ENCODE data around the gene ANKRD28. TPM values are rescaled to one million over a fixed set of nuclear protein-coding genes. Genes with fewer than 3 reads are reported as not detected.
A peak's percentile ranks its signal among the peaks of the same experiment; 100 is the strongest.

ANKRD28 gene
- total RNA-seq, 1 donor from 2014 or later = 63.7 TPM

DNA sequence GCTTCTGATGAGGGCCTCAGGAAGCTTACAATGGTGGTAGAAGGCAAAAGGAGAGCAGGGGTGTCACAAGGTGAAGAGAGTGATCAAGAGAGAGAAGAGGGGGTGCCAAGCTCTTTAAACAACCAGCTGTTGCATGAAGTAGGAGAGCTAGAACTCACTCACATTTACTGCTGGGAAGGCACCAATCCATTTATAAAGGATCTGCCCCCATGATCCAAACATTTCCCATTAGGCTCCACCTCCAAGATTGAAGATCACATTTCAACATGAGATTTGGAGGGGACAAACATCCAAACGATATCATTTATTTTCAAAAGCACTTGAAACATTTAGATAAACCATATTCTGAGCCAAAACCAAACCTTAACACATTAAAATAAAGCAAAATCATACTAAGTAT lies 26.3 kb downstream of the ANKRD28 start:
- Mint-ChIP-seq H3K27me3 (no peaks in the 10 kb centered on the region), H3K4me1 (ENCODE audit: low read depth) (peaks cover 6% of the 10 kb centered on the region), H3K9me3 (ENCODE audit: low read depth) (peaks cover 6% of the 10 kb centered on the region), H3K4me3 (ENCODE audit: low read depth) (no peak overlapping the region), H3K36me3 (ENCODE audit: insufficient read depth) (peaks cover 5% of the 10 kb centered on the region), H3K27ac (no peak overlapping the region)
- DNase-seq (ENCODE audit: low spot score, unreplicated experiment) = no peak
- TF ChIP-seq CTCF (IDR thresholded peaks at IDR 0.05; ENCODE audit: unreplicated experiment) = no peak

DNA sequence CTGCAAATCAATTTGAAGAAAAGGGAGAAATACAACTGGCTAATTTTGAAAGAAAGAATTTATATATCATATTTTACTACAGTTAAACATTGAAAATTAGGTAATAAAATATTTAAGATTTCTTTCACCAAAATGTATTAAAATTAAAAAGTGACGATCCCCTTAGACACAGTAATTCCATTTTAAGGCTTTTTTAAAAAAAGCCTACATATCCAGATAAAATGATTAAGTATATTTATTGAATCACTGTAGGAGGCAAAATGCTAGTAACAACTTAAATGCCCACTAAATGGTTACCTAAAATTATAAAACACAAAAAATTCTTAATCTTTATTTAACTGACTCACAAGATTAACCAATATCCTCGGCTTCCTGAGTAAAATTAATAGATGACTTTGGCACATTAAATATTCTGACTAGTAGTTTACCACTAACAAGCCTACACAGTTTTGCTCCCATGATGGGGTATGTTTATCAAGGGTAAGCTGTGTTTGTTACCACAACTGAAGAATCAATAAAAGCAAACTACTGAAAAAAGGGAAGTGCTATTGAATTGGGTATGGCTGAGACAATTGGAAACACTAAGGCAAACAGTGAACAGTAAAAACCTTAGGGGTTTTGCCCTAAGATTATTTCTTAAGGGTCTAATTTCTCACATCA lies 28.4 kb downstream of the ANKRD28 start:
- H3K9me3 Mint-ChIP-seq (ENCODE audit: low read depth) = peaks cover 6% of the 10 kb centered on the region
- no peak for DNase-seq (ENCODE audit: low spot score, unreplicated experiment)
- H3K27ac Mint-ChIP-seq = no peak overlapping the region
- H3K27me3 Mint-ChIP-seq = no peaks in the 10 kb centered on the region
- H3K4me3 Mint-ChIP-seq (ENCODE audit: low read depth) = no peak overlapping the region
- H3K4me1 Mint-ChIP-seq (ENCODE audit: low read depth) = peaks cover 6% of the 10 kb centered on the region
- peaks cover 11% of the 10 kb centered on the region for H3K36me3 Mint-ChIP-seq (ENCODE audit: insufficient read depth)
- no peak for TF ChIP-seq CTCF (IDR thresholded peaks at IDR 0.05; ENCODE audit: unreplicated experiment)

DNA sequence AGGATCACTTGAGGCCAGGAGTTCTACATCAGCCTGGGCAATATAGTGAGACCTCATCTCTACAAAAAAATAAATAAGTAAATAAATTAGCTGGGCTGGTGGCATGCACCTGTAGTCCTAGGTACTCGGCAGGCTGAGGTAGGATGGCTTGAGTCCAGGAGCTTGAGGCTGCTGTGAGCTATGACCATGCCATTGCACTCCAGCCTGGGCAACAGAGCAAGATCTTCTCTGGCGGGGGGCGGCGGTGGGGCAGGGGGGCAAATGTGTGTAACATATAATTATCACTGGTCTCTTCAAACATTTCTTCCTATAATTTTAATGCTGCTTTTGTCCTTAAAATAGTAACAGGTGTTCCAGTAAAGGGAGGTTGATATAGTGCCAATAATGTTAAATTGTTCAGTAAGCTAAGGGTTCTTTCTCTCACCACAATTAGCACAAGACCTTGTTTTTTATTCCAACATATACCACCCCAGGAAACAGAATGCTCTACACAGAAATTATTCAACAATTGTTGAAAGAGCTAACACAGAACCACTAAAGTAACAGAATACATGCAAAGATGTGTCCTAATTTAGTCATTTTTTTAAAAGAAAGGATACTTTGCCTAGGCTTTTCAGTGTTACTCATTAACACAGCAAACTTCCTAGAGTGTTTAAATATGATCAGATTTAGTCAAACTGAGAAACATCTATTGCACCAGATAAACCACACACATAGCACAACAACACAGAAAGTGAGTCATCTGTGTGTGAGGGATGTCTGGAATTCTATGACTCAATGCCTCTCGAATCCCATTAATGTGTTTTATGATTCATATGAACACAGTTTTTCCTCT lies 29.1 kb downstream of the ANKRD28 start:
- peaks cover 6% of the 10 kb centered on the region for H3K9me3 Mint-ChIP-seq (ENCODE audit: low read depth)
- peaks cover 11% of the 10 kb centered on the region for H3K36me3 Mint-ChIP-seq (ENCODE audit: insufficient read depth)
- H3K27ac Mint-ChIP-seq = peak overlapping the region; percentile 26

GRCh38 chr3:15766406-15766805 lies 31.4 kb downstream of the ANKRD28 start:
- H3K4me1 Mint-ChIP-seq (ENCODE audit: low read depth) = peaks cover 8% of the 10 kb centered on the region
- no peak for TF ChIP-seq CTCF (IDR thresholded peaks at IDR 0.05; ENCODE audit: unreplicated experiment)
- no peaks in the 10 kb centered on the region for H3K27me3 Mint-ChIP-seq
- H3K27ac Mint-ChIP-seq = no peak overlapping the region
- H3K36me3 Mint-ChIP-seq (ENCODE audit: insufficient read depth) = peaks cover 15% of the 10 kb centered on the region
- no peak for DNase-seq (ENCODE audit: low spot score, unreplicated experiment)
- H3K4me3 Mint-ChIP-seq (ENCODE audit: low read depth) = no peak overlapping the region
- no peaks in the 10 kb centered on the region for H3K9me3 Mint-ChIP-seq (ENCODE audit: low read depth)

More for the DNA sequence above, 29.1 kb downstream of the ANKRD28 start:
- peaks cover 6% of the 10 kb centered on the region for H3K4me1 Mint-ChIP-seq (ENCODE audit: low read depth)
- no peak overlapping the region for H3K4me3 Mint-ChIP-seq (ENCODE audit: low read depth)
- TF ChIP-seq CTCF (IDR thresholded peaks at IDR 0.05; ENCODE audit: unreplicated experiment) = no peak
- no peak for DNase-seq (ENCODE audit: low spot score, unreplicated experiment)
- H3K27me3 Mint-ChIP-seq = no peaks in the 10 kb centered on the region

GRCh38 chr3:15758295-15758694 lies 39.5 kb downstream of the ANKRD28 start:
- H3K36me3 Mint-ChIP-seq (ENCODE audit: insufficient read depth) = peaks cover 27% of the 10 kb centered on the region
- TF ChIP-seq CTCF (IDR thresholded peaks at IDR 0.05; ENCODE audit: unreplicated experiment) = no peak
- no peak overlapping the region for H3K4me3 Mint-ChIP-seq (ENCODE audit: low read depth)
- peak overlapping the region; percentile 49 for H3K27ac Mint-ChIP-seq
- peaks cover 15% of the 10 kb centered on the region for H3K4me1 Mint-ChIP-seq (ENCODE audit: low read depth)
- no peaks in the 10 kb centered on the region for H3K27me3 Mint-ChIP-seq
- no peak for DNase-seq (ENCODE audit: low spot score, unreplicated experiment)
- H3K9me3 Mint-ChIP-seq (ENCODE audit: low read depth) = peaks cover 7% of the 10 kb centered on the region
